Naive thymus-derived CD4-positive, alpha-beta T cell (primary cell): ENCODE measurements around the gene SLC12A5. TPM values are rescaled to one million over a fixed set of nuclear protein-coding genes. Genes with fewer than 3 reads are reported as not detected.

Source experiments
- ATAC-seq: fragments of 150-1000 bp; cut with Tn5 transposase; 2 replicates; pipeline ENCODE4 v1.10.0; 2021; ENCODE audit warnings: mild to moderate bottlenecking, moderate library complexity
- CTCF ChIA-PET: fragments of 350-600 bp; sonication (Branson Sonifier 250); formaldehyde crosslinking; loops from one replicate; lab custom pipeline; 2021; ENCODE audit warnings: antibody characterized with exemption; lab: Charles Lee
- POLR2A ChIA-PET: fragments of 350-600 bp; sonication (Branson Sonifier 250); formaldehyde crosslinking; loops from one replicate; lab custom pipeline; 2021; ENCODE audit warnings: antibody characterized with exemption, inconsistent platforms; lab: Charles Lee
- DNase-seq, 9 donors: peaks; one replicate each; pipeline versions ENCODE4 v3.0.0 to v3.0.0-alpha.2; 2020 to 2022; ENCODE audit warnings: mixed read lengths in 1 of 9
- H3K27ac ChIP-seq: one replicate; pipeline ENCODE4 v1.7.0; 2013; ENCODE audit warnings: mild to moderate bottlenecking, low read depth, low read length, moderate library complexity
- H3K27me3 ChIP-seq, 2 donors: one replicate each; pipeline ENCODE4 v1.7.0; 2013; ENCODE audit warnings: low read length in 2 of 2, mild to moderate bottlenecking in 2 of 2, moderate library complexity in 2 of 2; ENCODE audit not compliant: control insufficient read depth in 2 of 2, insufficient read depth in 2 of 2
- H3K36me3 ChIP-seq, 3 experiments: 1 replicate in 2 of 3; 2 replicates in 1 of 3; pipeline ENCODE4 v1.7.0; 2013; ENCODE audit warnings: low read length in 3 of 3, mild to moderate bottlenecking in 3 of 3, moderate library complexity in 1 of 3; ENCODE audit not compliant: insufficient read depth in 3 of 3, control insufficient read depth in 2 of 3
- H3K4me1 ChIP-seq, 2 donors: one replicate each; pipeline ENCODE4 v1.7.0; 2013; ENCODE audit warnings: low read length in 2 of 2, mild to moderate bottlenecking in 2 of 2, moderate library complexity in 1 of 2; ENCODE audit not compliant: control insufficient read depth in 2 of 2, insufficient read depth in 2 of 2
- H3K4me3 ChIP-seq: 2 replicates; pipeline ENCODE4 v1.7.0; 2013; ENCODE audit warnings: mild to moderate bottlenecking, low read length
- H3K9me3 ChIP-seq, 3 experiments: 1 replicate in 2 of 3; 2 replicates in 1 of 3; pipeline ENCODE4 v1.7.0; 2013; ENCODE audit warnings: low read length in 3 of 3; ENCODE audit not compliant: control insufficient read depth in 2 of 3
- H3K27ac Mint-ChIP-seq, 9 donors: one replicate each; pipeline ENCODE4 v1.8.0; 2020 to 2022; ENCODE audit warnings: mixed read lengths in 9 of 9, mild to moderate bottlenecking in 8 of 9, moderate library complexity in 5 of 9, inconsistent platforms in 2 of 9
- H3K27me3 Mint-ChIP-seq, 5 donors: one replicate each; pipeline ENCODE4 v1.8.0; 2021 to 2022; ENCODE audit warnings: mixed read lengths in 5 of 5, mild to moderate bottlenecking in 1 of 5
- H3K36me3 Mint-ChIP-seq, 5 donors: one replicate each; pipeline ENCODE4 v1.8.0; 2020 to 2022; ENCODE audit warnings: mixed read lengths in 5 of 5, mild to moderate bottlenecking in 3 of 5, inconsistent platforms in 1 of 5
- H3K4me1 Mint-ChIP-seq, 7 donors: one replicate each; pipeline ENCODE4 v1.8.0; 2020 to 2022; ENCODE audit warnings: mixed read lengths in 7 of 7, mild to moderate bottlenecking in 3 of 7, inconsistent platforms in 1 of 7
- H3K4me3 Mint-ChIP-seq, 10 donors: one replicate each; pipeline ENCODE4 v1.8.0; 2020 to 2022; ENCODE audit warnings: mild to moderate bottlenecking in 10 of 10, mixed read lengths in 10 of 10, moderate library complexity in 6 of 10, inconsistent platforms in 2 of 10
- H3K9me3 Mint-ChIP-seq, 11 donors: one replicate each; pipeline ENCODE4 v1.8.0; 2020 to 2022; ENCODE audit warnings: mixed read lengths in 11 of 11, mild to moderate bottlenecking in 4 of 11, inconsistent platforms in 1 of 11, moderate library complexity in 1 of 11
- intact Hi-C, 2 donors: fragments of 100-400 bp; cut with micrococcal nuclease; formaldehyde crosslinking; loops; one replicate each; pipeline ENCODE4 v1.15.1; 2023
- polyA plus RNA-seq, 2 donors: library from polyadenylated mRNA; unstranded; fragments of 300-500 nt; fragmentation: Illumina TruSeq; gene quantifications; one replicate each; pipeline ENCODE4 v1.2.3, GENCODE V29; 2021
- total RNA-seq, 6 experiments: library from RNA in 5 of 6; stranded (reverse) in 5 of 6; gene quantifications; 1 replicate in 5 of 6; 2 replicates in 1 of 6; pipeline ENCODE4 v1.2.3 and lab custom pipeline; 2021 to 2026

Gene SLC12A5
- total and polyA plus RNA-seq, 7 experiments from 2014 or later, result not detected

- ChIA-PET CTCF (no interaction called here), POLR2A (no interaction called here)
- intact Hi-C loops, result no loop called here
- Mint-ChIP-seq H3K27ac (no peak overlapping the region), H3K36me3 (peaks cover 16 to 37% (median 31%) of the 10 kb centered on the region in 5 donors), H3K4me1 (peaks cover 28 to 48% (median 44%) of the 10 kb centered on the region in 7 donors), H3K9me3 (peaks cover 0 to 4% (median 0%) of the 10 kb centered on the region in 11 donors), H3K27me3 (peaks cover 26 to 46% (median 36%) of the 10 kb centered on the region in 5 donors), H3K4me3 (peak overlapping the region; percentile 29 to 76 (median 58))
- no peak overlapping the region for H3K27ac ChIP-seq
- H3K4me1 ChIP-seq, result peaks cover 24 to 25% of the 10 kb centered on the region in 2 donors
- no peaks in the 10 kb centered on the region for H3K9me3 ChIP-seq
- peaks cover 7 to 28% (median 9%) of the 10 kb centered on the region in 3 experiments for H3K36me3 ChIP-seq
- peak in 3 of 9 donors; percentile 16 to 19 (median 17) for DNase-seq
- peak; percentile 70 for ATAC-seq
- no peaks in the 10 kb centered on the region for H3K27me3 ChIP-seq
- no peak overlapping the region for H3K4me3 ChIP-seq
Observed at GRCh38 chr20:46057856-46058598, 29.0 kb downstream of the SLC12A5 start.

DNA sequence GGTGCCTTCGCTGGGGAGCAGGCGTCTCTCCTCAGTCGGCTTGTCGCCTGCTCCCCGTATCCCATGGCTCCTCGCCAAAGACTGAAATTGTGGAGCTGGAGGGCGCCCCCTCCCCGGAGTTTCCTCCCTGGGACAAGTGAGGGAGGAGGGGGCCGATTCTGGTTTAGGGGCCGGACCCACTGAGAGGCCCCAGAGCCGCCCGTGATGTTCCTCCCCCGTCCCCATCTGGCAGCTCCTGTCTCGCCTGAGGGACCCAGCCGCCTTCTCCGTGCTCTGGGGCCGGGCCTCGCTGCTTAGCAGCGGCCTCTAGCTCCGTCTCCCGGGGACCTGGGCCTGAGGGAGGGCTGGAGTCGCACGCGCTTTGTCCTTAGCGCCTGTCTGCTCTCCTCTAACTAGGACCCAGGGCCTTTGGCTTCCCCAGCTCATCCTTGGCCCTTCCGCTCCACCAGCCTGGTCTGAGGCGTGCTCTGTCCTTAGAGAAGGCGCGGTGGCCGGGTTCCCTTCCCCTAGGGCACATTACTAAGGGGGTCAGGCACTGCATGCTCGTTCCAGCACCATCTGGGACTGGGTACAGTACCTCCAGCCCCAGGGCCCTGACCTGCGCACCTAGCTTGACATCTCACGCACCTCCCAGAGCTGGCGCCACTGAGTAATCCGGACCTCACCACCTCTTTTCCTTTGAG, 29.7 kb downstream of the SLC12A5 start:
- peak; percentile 27 for ATAC-seq
- Histone ChIP-seq H3K4me3 (no peak overlapping the region), H3K27me3 (no peaks in the 10 kb centered on the region), H3K36me3 (peaks cover 11 to 35% (median 11%) of the 10 kb centered on the region in 3 experiments), H3K27ac (no peak overlapping the region), H3K4me1 (peaks cover 24 to 25% of the 10 kb centered on the region in 2 donors), H3K9me3 (no peaks in the 10 kb centered on the region)
- H3K4me3 Mint-ChIP-seq, result peak overlapping the region in 9 of 10 donors; percentile 14 to 76 (median 51)
- no peak for DNase-seq
- peaks cover 0 to 4% (median 0%) of the 10 kb centered on the region in 11 donors for H3K9me3 Mint-ChIP-seq
- POLR2A ChIA-PET, result no interaction called here
- intact Hi-C loops, result no loop called here
- H3K27me3 Mint-ChIP-seq, result peaks cover 26 to 46% (median 36%) of the 10 kb centered on the region in 5 donors
- peaks cover 34 to 54% (median 49%) of the 10 kb centered on the region in 7 donors for H3K4me1 Mint-ChIP-seq
- CTCF ChIA-PET, result no interaction called here
- no peak overlapping the region for H3K27ac Mint-ChIP-seq
- peaks cover 21 to 44% (median 38%) of the 10 kb centered on the region in 5 donors for H3K36me3 Mint-ChIP-seq

GRCh38 chr20:46060301-46060881, 31.4 kb downstream of the SLC12A5 start:
- Histone ChIP-seq H3K4me3 (no peak overlapping the region), H3K27ac (no peak overlapping the region), H3K36me3 (peaks cover 27 to 51% (median 27%) of the 10 kb centered on the region in 3 experiments), H3K4me1 (peaks cover 24 to 25% of the 10 kb centered on the region in 2 donors), H3K27me3 (no peaks in the 10 kb centered on the region), H3K9me3 (no peaks in the 10 kb centered on the region)
- intact Hi-C loops, result no loop called here
- CTCF ChIA-PET, result no interaction called here
- peaks cover 44 to 58% (median 49%) of the 10 kb centered on the region in 7 donors for H3K4me1 Mint-ChIP-seq
- ATAC-seq (no peak), DNase-seq (no peak)
- H3K9me3 Mint-ChIP-seq, result peaks cover 0 to 2% (median 0%) of the 10 kb centered on the region in 11 donors
- POLR2A ChIA-PET, result no interaction called here
- H3K4me3 Mint-ChIP-seq, result peak overlapping the region in 6 of 10 donors; percentile 7 to 68 (median 40)
- H3K27me3 Mint-ChIP-seq, result peaks cover 22 to 40% (median 32%) of the 10 kb centered on the region in 5 donors
- H3K27ac Mint-ChIP-seq, result peak overlapping the region in 3 of 9 donors; percentile 0 to 60 (median 30)
- H3K36me3 Mint-ChIP-seq, result peaks cover 33 to 61% (median 54%) of the 10 kb centered on the region in 5 donors

DNA sequence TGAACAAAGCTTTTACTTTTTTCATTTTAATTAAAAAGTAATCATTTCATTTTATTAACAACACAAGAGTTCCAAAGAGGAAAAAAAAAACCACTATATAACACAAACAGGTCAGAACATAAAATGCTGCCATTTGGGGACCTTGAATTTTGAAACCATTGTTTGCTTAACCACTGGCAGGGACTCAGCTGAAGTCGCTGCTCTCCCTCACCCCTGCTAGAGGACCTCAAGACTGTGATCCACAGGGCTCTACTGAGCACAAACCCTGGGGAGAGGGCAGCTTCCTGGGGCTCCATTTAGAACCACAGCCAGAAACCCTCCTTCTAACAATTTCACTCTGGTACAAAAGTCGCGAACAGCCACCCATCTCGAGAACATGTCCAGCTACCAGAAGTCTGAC, 32.0 kb downstream of the SLC12A5 start:
- intact Hi-C loops, result no loop called here
- Histone ChIP-seq H3K9me3 (no peaks in the 10 kb centered on the region), H3K36me3 (peaks cover 29 to 57% (median 33%) of the 10 kb centered on the region in 3 experiments), H3K27me3 (no peaks in the 10 kb centered on the region), H3K27ac (no peak overlapping the region), H3K4me3 (no peak overlapping the region), H3K4me1 (peaks cover 24 to 25% of the 10 kb centered on the region in 2 donors)
- Mint-ChIP-seq H3K4me1 (peaks cover 45 to 58% (median 49%) of the 10 kb centered on the region in 7 donors), H3K27ac (peak overlapping the region in 1 of 9 donors; percentile 10), H3K36me3 (peaks cover 39 to 66% (median 60%) of the 10 kb centered on the region in 5 donors), H3K9me3 (peaks cover 0 to 2% (median 0%) of the 10 kb centered on the region in 11 donors), H3K27me3 (peaks cover 18 to 34% (median 28%) of the 10 kb centered on the region in 5 donors), H3K4me3 (peak overlapping the region in 3 of 10 donors; percentile 14 to 68 (median 64))
- DNase-seq (no peak), ATAC-seq (no peak)
- ChIA-PET POLR2A (interaction anchor here (0.6 kb wide), 1 partner anchor 28 kb away, joined by 3 read pairs; no protein-coding TSS in a partner anchor), CTCF (no interaction called here)

DNA sequence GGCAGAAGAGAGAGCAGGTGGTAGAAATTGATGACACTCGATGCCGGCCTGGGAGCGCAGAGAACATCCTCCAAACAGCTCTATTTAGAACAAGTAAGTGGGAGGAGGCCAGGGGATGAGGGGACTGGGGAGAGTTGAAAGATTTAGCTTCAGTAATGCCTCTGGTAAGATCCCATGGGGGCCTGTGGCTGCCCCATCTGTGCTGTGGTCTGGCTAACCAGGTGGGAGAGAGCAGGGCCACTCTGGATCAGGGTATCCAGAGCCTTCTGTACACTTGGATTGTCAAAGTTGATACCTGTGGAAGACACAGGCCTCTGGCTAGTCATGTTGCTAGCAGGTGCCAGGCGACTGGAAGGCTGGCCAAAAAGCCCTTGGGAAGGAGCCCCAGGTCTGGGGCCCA, 33.1 kb downstream of the SLC12A5 start:
- peaks cover 0 to 2% (median 0%) of the 10 kb centered on the region in 11 donors for H3K9me3 Mint-ChIP-seq
- H3K4me1 Mint-ChIP-seq, result peaks cover 45 to 58% (median 49%) of the 10 kb centered on the region in 7 donors
- ChIA-PET CTCF (no interaction called here), POLR2A (interaction anchor here (0.7 kb wide), 1 partner anchor 444 kb away, joined by 3 read pairs; no protein-coding TSS in a partner anchor)
- H3K4me3 Mint-ChIP-seq, result no peak overlapping the region
- H3K27me3 ChIP-seq, result no peaks in the 10 kb centered on the region
- no peak overlapping the region for H3K27ac Mint-ChIP-seq
- peaks cover 44 to 78% (median 69%) of the 10 kb centered on the region in 5 donors for H3K36me3 Mint-ChIP-seq
- peaks cover 24 to 25% of the 10 kb centered on the region in 2 donors for H3K4me1 ChIP-seq
- peaks cover 37 to 69% (median 43%) of the 10 kb centered on the region in 3 experiments for H3K36me3 ChIP-seq
- H3K27ac ChIP-seq, result no peak overlapping the region
- intact Hi-C loops, result no loop called here
- ATAC-seq (no peak), DNase-seq (no peak)
- H3K4me3 ChIP-seq, result no peak overlapping the region
- H3K9me3 ChIP-seq, result no peaks in the 10 kb centered on the region
- H3K27me3 Mint-ChIP-seq, result peaks cover 11 to 27% (median 20%) of the 10 kb centered on the region in 5 donors

DNA sequence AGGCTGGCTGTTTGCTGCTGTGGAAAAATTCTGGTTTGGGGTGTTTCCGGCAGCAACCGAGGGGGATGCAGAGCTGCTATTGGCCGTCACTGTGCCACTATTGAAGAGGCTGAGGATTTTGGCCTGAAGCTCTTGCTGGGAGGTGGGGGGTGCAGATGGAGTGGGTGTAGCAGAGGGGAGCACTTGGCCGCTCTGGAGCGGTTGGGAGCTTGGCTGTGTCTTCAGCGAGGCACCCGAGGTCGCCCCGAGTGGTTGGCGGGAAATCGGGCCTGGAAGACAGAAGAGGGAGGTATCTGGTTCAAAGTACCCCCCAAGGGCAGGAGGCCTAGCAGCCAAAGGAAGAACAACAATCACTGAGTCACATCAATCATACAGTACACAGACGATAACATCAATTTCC, 33.6 kb downstream of the SLC12A5 start:
- POLR2A ChIA-PET, result no interaction called here
- H3K9me3 Mint-ChIP-seq, result peaks cover 0 to 2% (median 0%) of the 10 kb centered on the region in 11 donors
- peaks cover 37 to 71% (median 45%) of the 10 kb centered on the region in 3 experiments for H3K36me3 ChIP-seq
- H3K9me3 ChIP-seq, result no peaks in the 10 kb centered on the region
- CTCF ChIA-PET, result no interaction called here
- H3K27ac Mint-ChIP-seq, result no peak overlapping the region
- intact Hi-C loops, result no loop called here
- peaks cover 45 to 58% (median 49%) of the 10 kb centered on the region in 7 donors for H3K4me1 Mint-ChIP-seq
- H3K4me1 ChIP-seq, result peaks cover 24 to 25% of the 10 kb centered on the region in 2 donors
- H3K27me3 Mint-ChIP-seq, result peaks cover 11 to 25% (median 19%) of the 10 kb centered on the region in 5 donors
- H3K36me3 Mint-ChIP-seq, result peaks cover 44 to 78% (median 70%) of the 10 kb centered on the region in 5 donors
- no peak overlapping the region for H3K4me3 ChIP-seq
- no peaks in the 10 kb centered on the region for H3K27me3 ChIP-seq
- DNase-seq (no peak), ATAC-seq (no peak)
- no peak overlapping the region for H3K4me3 Mint-ChIP-seq
- no peak overlapping the region for H3K27ac ChIP-seq
